Karpas-422 (cell line): Measurements from ENCODE around the gene NXPH2. TPM values are rescaled to one million over a fixed set of nuclear protein-coding genes. Genes with fewer than 3 reads are reported as not detected.

ENCODE experiments used
- DNase-seq: peaks from one replicate; pipeline ENCODE4 v3.0.0-alpha.2; 2015
- H2AFZ ChIP-seq: fragments of 200-600 bp; sonication (generic); 2 replicates; pipeline ENCODE4 v1.6.1; 2014; ENCODE audit warnings: antibody characterized with exemption, low read length, mixed read lengths
- H3K27ac ChIP-seq: fragments of 200-600 bp; sonication (generic); 2 replicates; pipeline ENCODE4 v1.5.1; 2014; ENCODE audit warnings: mild to moderate bottlenecking, low read length, moderate library complexity
- H3K27me3 ChIP-seq: fragments of 200-600 bp; sonication (generic); 2 replicates; pipeline ENCODE4 v1.6.1; 2014; ENCODE audit warnings: low read length, mixed read lengths
- H3K36me3 ChIP-seq: fragments of 200-600 bp; sonication (generic); 2 replicates; pipeline ENCODE4 v1.6.1; 2014; ENCODE audit warnings: low read length, mixed read lengths; ENCODE audit not compliant: insufficient read depth
- H3K4me1 ChIP-seq: fragments of 200-600 bp; sonication (generic); 2 replicates; pipeline ENCODE4 v1.6.1; 2014; ENCODE audit warnings: mild to moderate bottlenecking, low read length, mixed read lengths
- H3K4me2 ChIP-seq: fragments of 200-600 bp; sonication (generic); 2 replicates; pipeline ENCODE4 v1.6.1; 2014; ENCODE audit warnings: low read length, low read depth, mild to moderate bottlenecking; ENCODE audit not compliant: poor library complexity, severe bottlenecking
- H3K4me3 ChIP-seq: fragments of 200-600 bp; sonication (generic); 2 replicates; pipeline ENCODE4 v1.5.1; 2014; ENCODE audit warnings: mild to moderate bottlenecking, antibody characterized with exemption, low read length, mixed read lengths
- H3K79me2 ChIP-seq: fragments of 200-600 bp; sonication (generic); 2 replicates; pipeline ENCODE4 v1.6.1; 2014; ENCODE audit warnings: mild to moderate bottlenecking, low read length, mixed read lengths
- H3K9ac ChIP-seq: fragments of 200-600 bp; sonication (generic); 2 replicates; pipeline ENCODE4 v1.6.0; 2014; ENCODE audit warnings: low read length
- H3K9me2 ChIP-seq: fragments of 200-600 bp; sonication (generic), shearing (Covaris generic); replicated peaks from 2 replicates; pipeline ENCODE4 v1.6.0; 2014; ENCODE audit warnings: mild to moderate bottlenecking, low read length, moderate library complexity; ENCODE audit not compliant: insufficient read depth
- H3K9me3 ChIP-seq: fragments of 300-700, 200-600 bp; sonication (generic); 2 replicates; pipeline ENCODE4 v1.6.1; 2014; ENCODE audit warnings: low read length, mixed read lengths
- H4K20me1 ChIP-seq: fragments of 200-600 bp; sonication (generic); 2 replicates; pipeline ENCODE4 v1.6.1; 2014; ENCODE audit warnings: mild to moderate bottlenecking, antibody characterized with exemption, low read length, low read depth; ENCODE audit not compliant: insufficient read depth
- total RNA-seq: library from RNA; depleted of rRNA; stranded (reverse); fragments of >200 nt; shearing (Covaris generic); gene quantifications from 2 replicates; pipeline ENCODE4 v1.2.3, GENCODE V29; 2014; ENCODE audit warnings: low replicate concordance

NXPH2 gene
- total RNA-seq, 1 experiment from 2014 or later, result not detected

- Histone ChIP-seq H3K4me3 (no peak overlapping the region), H2AFZ (no peak overlapping the region), H3K4me2 (no peak overlapping the region)
Measured at GRCh38 chr2:138713069-138713496, 67.1 kb downstream of the NXPH2 start.

GRCh38 chr2:138712212-138712979, 67.8 kb downstream of the NXPH2 start:
- H3K79me2 ChIP-seq, result no peaks in the 10 kb centered on the region
- no peaks in the 10 kb centered on the region for H4K20me1 ChIP-seq
- H2AFZ ChIP-seq, result no peak overlapping the region
- no peaks in the 10 kb centered on the region for H3K9me2 ChIP-seq
- no peak overlapping the region for H3K27ac ChIP-seq
- no peaks in the 10 kb centered on the region for H3K36me3 ChIP-seq
- no peak overlapping the region for H3K4me2 ChIP-seq
- H3K27me3 ChIP-seq, result no peaks in the 10 kb centered on the region
- H3K4me1 ChIP-seq, result no peaks in the 10 kb centered on the region
- H3K4me3 ChIP-seq, result no peak overlapping the region
- no peak for DNase-seq
- H3K9me3 ChIP-seq, result no peaks in the 10 kb centered on the region
- no peak overlapping the region for H3K9ac ChIP-seq

More at GRCh38 chr2:138713069-138713496, 67.1 kb downstream of the NXPH2 start:
- Histone ChIP-seq H3K9me3 (no peaks in the 10 kb centered on the region), H3K4me1 (no peaks in the 10 kb centered on the region), H4K20me1 (no peaks in the 10 kb centered on the region), H3K27ac (no peak overlapping the region), H3K9ac (no peak overlapping the region), H3K36me3 (no peaks in the 10 kb centered on the region), H3K27me3 (no peaks in the 10 kb centered on the region), H3K9me2 (no peaks in the 10 kb centered on the region), H3K79me2 (no peaks in the 10 kb centered on the region)
- no peak for DNase-seq

- Histone ChIP-seq H3K27me3 (no peaks in the 10 kb centered on the region), H3K9me2 (no peaks in the 10 kb centered on the region), H3K9me3 (no peaks in the 10 kb centered on the region), H4K20me1 (no peaks in the 10 kb centered on the region), H3K36me3 (no peaks in the 10 kb centered on the region), H3K4me1 (no peaks in the 10 kb centered on the region), H2AFZ (no peak overlapping the region), H3K79me2 (no peaks in the 10 kb centered on the region), H3K27ac (no peak overlapping the region), H3K4me3 (no peak overlapping the region), H3K9ac (no peak overlapping the region), H3K4me2 (no peak overlapping the region)
- DNase-seq, result no peak
Measured at GRCh38 chr2:138711812-138712211, 68.4 kb downstream of the NXPH2 start.

- Histone ChIP-seq H3K9me2 (no peaks in the 10 kb centered on the region), H3K79me2 (no peaks in the 10 kb centered on the region), H3K36me3 (no peaks in the 10 kb centered on the region), H3K4me2 (no peak overlapping the region), H3K9me3 (no peaks in the 10 kb centered on the region), H3K4me1 (no peaks in the 10 kb centered on the region), H3K27me3 (no peaks in the 10 kb centered on the region), H4K20me1 (no peaks in the 10 kb centered on the region), H3K9ac (no peak overlapping the region), H3K4me3 (no peak overlapping the region), H3K27ac (no peak overlapping the region), H2AFZ (no peak overlapping the region)
- no peak for DNase-seq
Measured at GRCh38 chr2:138708682-138709241, 71.4 kb downstream of the NXPH2 start.

GRCh38 chr2:138707392-138708074, 72.7 kb downstream of the NXPH2 start:
- peaks cover 6% of the 10 kb centered on the region for H3K4me1 ChIP-seq
- H3K36me3 ChIP-seq, result no peaks in the 10 kb centered on the region
- H3K9me3 ChIP-seq, result no peaks in the 10 kb centered on the region
- H3K79me2 ChIP-seq, result no peaks in the 10 kb centered on the region
- H3K27ac ChIP-seq, result no peak overlapping the region
- no peak overlapping the region for H3K4me3 ChIP-seq
- no peak overlapping the region for H3K9ac ChIP-seq
- no peak overlapping the region for H2AFZ ChIP-seq
- H4K20me1 ChIP-seq, result no peaks in the 10 kb centered on the region
- H3K9me2 ChIP-seq, result no peaks in the 10 kb centered on the region
- H3K27me3 ChIP-seq, result no peaks in the 10 kb centered on the region
- H3K4me2 ChIP-seq, result no peak overlapping the region
- no peak for DNase-seq

- peaks cover 6% of the 10 kb centered on the region for H3K4me1 ChIP-seq
- no peak overlapping the region for H3K27ac ChIP-seq
- no peak overlapping the region for H3K4me3 ChIP-seq
- H3K27me3 ChIP-seq, result no peaks in the 10 kb centered on the region
- no peaks in the 10 kb centered on the region for H3K9me3 ChIP-seq
- H3K79me2 ChIP-seq, result no peaks in the 10 kb centered on the region
- H3K9ac ChIP-seq, result no peak overlapping the region
- H2AFZ ChIP-seq, result no peak overlapping the region
- no peaks in the 10 kb centered on the region for H4K20me1 ChIP-seq
- DNase-seq, result no peak
- H3K9me2 ChIP-seq, result no peaks in the 10 kb centered on the region
- no peak overlapping the region for H3K4me2 ChIP-seq
- H3K36me3 ChIP-seq, result no peaks in the 10 kb centered on the region
Measured at GRCh38 chr2:138703242-138703641, 76.9 kb downstream of the NXPH2 start.

GRCh38 chr2:138700716-138701115, 79.5 kb downstream of the NXPH2 start:
- Histone ChIP-seq H3K27me3 (no peaks in the 10 kb centered on the region), H3K4me1 (peaks cover 6% of the 10 kb centered on the region), H3K36me3 (no peaks in the 10 kb centered on the region), H3K9me3 (no peaks in the 10 kb centered on the region), H2AFZ (no peak overlapping the region), H3K79me2 (no peaks in the 10 kb centered on the region), H3K27ac (no peak overlapping the region), H3K4me2 (no peak overlapping the region), H4K20me1 (no peaks in the 10 kb centered on the region), H3K9me2 (no peaks in the 10 kb centered on the region), H3K9ac (no peak overlapping the region), H3K4me3 (no peak overlapping the region)
- DNase-seq, result no peak

GRCh38 chr2:138699421-138699820, 80.8 kb downstream of the NXPH2 start:
- no peak overlapping the region for H3K9ac ChIP-seq
- no peaks in the 10 kb centered on the region for H3K9me3 ChIP-seq
- H3K4me2 ChIP-seq, result no peak overlapping the region
- H2AFZ ChIP-seq, result no peak overlapping the region
- H3K4me1 ChIP-seq, result peaks cover 6% of the 10 kb centered on the region
- H3K36me3 ChIP-seq, result no peaks in the 10 kb centered on the region
- no peaks in the 10 kb centered on the region for H4K20me1 ChIP-seq
- no peaks in the 10 kb centered on the region for H3K9me2 ChIP-seq
- H3K27me3 ChIP-seq, result no peaks in the 10 kb centered on the region
- no peaks in the 10 kb centered on the region for H3K79me2 ChIP-seq
- no peak overlapping the region for H3K27ac ChIP-seq
- no peak for DNase-seq
- no peak overlapping the region for H3K4me3 ChIP-seq
